ENCODE results near the gene SPOCK1.
"Not testable (repeated sequence)": the region's sequence is repeated elsewhere in the genome, so short reads cannot be mapped to it uniquely, and the experiment has no call there.

The SPOCK1 gene

GRCh38 chr5:137393196-137393993, 105.7 kb downstream of the SPOCK1 start:
- DNase-seq, result no peak

GRCh38 chr5:137392261-137392660, 106.9 kb downstream of the SPOCK1 start:
- DNase-seq, result no peak

- not testable (repeated sequence) for DNase-seq
Observed at GRCh38 chr5:137391044-137391443, 108.1 kb downstream of the SPOCK1 start.

- no peak for DNase-seq
Observed at GRCh38 chr5:137389042-137389441, 110.1 kb downstream of the SPOCK1 start.

- no peak for DNase-seq
Observed at GRCh38 chr5:137385064-137385463, 114.1 kb downstream of the SPOCK1 start.

- DNase-seq, result no peak
Observed at GRCh38 chr5:137383909-137384308, 115.2 kb downstream of the SPOCK1 start.

- DNase-seq, result no peak
Observed at GRCh38 chr5:137381555-137381954, 117.6 kb downstream of the SPOCK1 start.

GRCh38 chr5:137379555-137380286, 119.4 kb downstream of the SPOCK1 start:
- DNase-seq, result no peak

- no peak for DNase-seq
Observed at GRCh38 chr5:137375741-137376526, 123.2 kb downstream of the SPOCK1 start.

GRCh38 chr5:137374110-137374714, 124.9 kb downstream of the SPOCK1 start:
- no peak for DNase-seq

- DNase-seq, result no peak
Observed at GRCh38 chr5:137372773-137373160, 126.4 kb downstream of the SPOCK1 start.

- DNase-seq, result no peak
Observed at GRCh38 chr5:137372016-137372772, 126.9 kb downstream of the SPOCK1 start.

GRCh38 chr5:137370096-137371071, 128.7 kb downstream of the SPOCK1 start:
- no peak for DNase-seq

- DNase-seq, result no peak
Observed at GRCh38 chr5:137368651-137369050, 130.5 kb downstream of the SPOCK1 start.

GRCh38 chr5:137367951-137368350, 131.2 kb downstream of the SPOCK1 start:
- no peak for DNase-seq

- no peak for DNase-seq
Observed at GRCh38 chr5:137366526-137366925, 132.6 kb downstream of the SPOCK1 start.

- no peak for DNase-seq
Observed at GRCh38 chr5:137365126-137365865, 133.8 kb downstream of the SPOCK1 start.

- no peak for DNase-seq
Observed at GRCh38 chr5:137361280-137361679, 137.8 kb downstream of the SPOCK1 start.

GRCh38 chr5:137360607-137361006, 138.5 kb downstream of the SPOCK1 start:
- DNase-seq, result no peak

GRCh38 chr5:137359941-137360340, 139.2 kb downstream of the SPOCK1 start:
- DNase-seq, result no peak

Measured in stimulated activated CD4-positive, alpha-beta T cell treated with anti-CD3 and anti-CD28 coated beads, Interleukin-4, amount 100 ng/mL, for 4 hours (primary cell).